A549 (cell line): ENCODE measurements around the gene ADSS1.

ENCODE experiments used
- CBX2 ChIP-seq: fragments of 200-600 bp; sonication (generic); IDR thresholded peaks from 2 replicates; pipeline ENCODE4 v1.6.1; 2016; ENCODE audit warnings: low read depth, mild to moderate bottlenecking, borderline replicate concordance
- CHD4 ChIP-seq: fragments of 200-600 bp; sonication (generic); IDR thresholded peaks from 2 replicates; pipeline ENCODE4 v1.6.1; 2016; ENCODE audit warnings: antibody characterized with exemption, mild to moderate bottlenecking, borderline replicate concordance
- EP300 ChIP-seq, 2 experiments: fragments of >200 bp; sonication (Bioruptor Twin); formaldehyde crosslinking; IDR thresholded peaks; 2 replicates in 1 of 2; 3 replicates in 1 of 2; pipeline ENCODE4 v1.6.1; 2016 to 2017
- ESRRA ChIP-seq: fragments of 150-350 bp; IDR thresholded peaks from 2 replicates; pipeline ENCODE4 v1.6.1; 2014; ENCODE audit warnings: mild to moderate bottlenecking, low read length, borderline replicate concordance
- HOXA7 ChIP-seq: fragments of 250-450 bp; sonication (Bioruptor Pico); IDR thresholded peaks from 2 replicates; pipeline ENCODE4 v1.5.0; 2020; ENCODE audit warnings: mild to moderate bottlenecking, moderate library complexity
- PHF8 ChIP-seq: fragments of 200-600 bp; sonication (generic); IDR thresholded peaks from 2 replicates; pipeline ENCODE4 v1.6.1; 2016; ENCODE audit warnings: low read depth, mild to moderate bottlenecking, antibody characterized with exemption, moderate library complexity, borderline replicate concordance
- RCOR1 ChIP-seq: fragments of 150-350 bp; IDR thresholded peaks from 2 replicates; pipeline ENCODE4 v1.6.1; 2014; ENCODE audit warnings: antibody characterized with exemption, low read length, low read depth
- TF ChIP-seq, protein P1 (sequence below): IDR thresholded peaks from 2 replicates; pipeline ENCODE4 v1.6.1; 2012

DNA sequence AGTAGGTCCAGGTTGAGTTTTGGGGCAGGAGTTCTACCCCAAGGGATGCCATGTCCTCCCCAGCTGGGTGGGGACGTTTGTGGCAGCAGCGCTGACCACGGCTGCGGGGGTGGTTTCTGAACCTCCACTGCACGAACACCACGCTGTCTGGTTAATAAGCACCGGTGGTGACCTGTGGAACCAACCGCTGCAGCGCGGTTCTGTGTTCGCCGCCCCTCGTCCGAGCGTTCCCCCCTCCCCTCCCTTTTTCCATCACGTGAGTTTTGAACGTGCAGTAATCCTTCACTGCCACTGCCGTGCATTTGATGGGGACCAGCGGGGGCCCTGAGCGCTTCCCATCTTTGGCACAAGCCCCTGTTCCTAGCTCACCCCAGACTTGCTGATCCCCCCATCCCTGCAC lies 6.4 kb upstream of the ADSS1 start:
- no peak for TF ChIP-seq PHF8
- no peak for TF ChIP-seq HOXA7 (CRISPR knock-in tag)
- TF ChIP-seq RCOR1 = no peak
- TF ChIP-seq, protein P1, sequence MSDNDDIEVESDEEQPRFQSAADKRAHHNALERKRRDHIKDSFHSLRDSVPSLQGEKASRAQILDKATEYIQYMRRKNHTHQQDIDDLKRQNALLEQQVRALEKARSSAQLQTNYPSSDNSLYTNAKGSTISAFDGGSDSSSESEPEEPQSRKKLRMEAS = no peak
- no peak for TF ChIP-seq CHD4
- no peak for TF ChIP-seq ESRRA
- TF ChIP-seq EP300 (IDR thresholded peaks at IDR 0.05) = no peak
- TF ChIP-seq CBX2 = no peak
